DND-41 (cell line): ENCODE measurements around the gene HPS1.

Experiments used
- ATAC-seq: fragments of 200-7000 bp; cut with Tn5 transposase; 3 replicates; pipeline ENCODE4 v1.9.1; 2021; ENCODE audit warnings: low read depth; ENCODE audit not compliant: insufficient read depth
- DNase-seq: peaks from one replicate; pipeline ENCODE4 v3.0.0-alpha.2; 2020
- H2AFZ ChIP-seq: 2 replicates; pipeline ENCODE4 v1.6.0; 2012; ENCODE audit warnings: low read depth, low read length
- H3K27ac ChIP-seq: 2 replicates; pipeline ENCODE4 v1.5.1; 2012; ENCODE audit warnings: low read length, inconsistent platforms
- H3K27me3 ChIP-seq: fragments of 200-600 bp; sonication (generic); 2 replicates; pipeline ENCODE4 v1.6.0; 2012; ENCODE audit warnings: low read length, mild to moderate bottlenecking, inconsistent platforms; ENCODE audit not compliant: insufficient read depth, poor library complexity
- H3K36me3 ChIP-seq: 2 replicates; pipeline ENCODE4 v1.5.1; 2012; ENCODE audit warnings: low read length, inconsistent platforms; ENCODE audit not compliant: insufficient read depth
- H3K4me1 ChIP-seq: 2 replicates; pipeline ENCODE4 v1.5.1; 2012; ENCODE audit warnings: mild to moderate bottlenecking, low read length; ENCODE audit not compliant: insufficient read depth
- H3K4me2 ChIP-seq: 2 replicates; pipeline ENCODE4 v1.6.0; 2012; ENCODE audit warnings: mild to moderate bottlenecking, moderate library complexity, low read length, inconsistent platforms; ENCODE audit not compliant: insufficient read depth
- H3K4me3 ChIP-seq, 2 experiments: fragments of 200-600 bp in 1 of 2; shearing (Covaris generic) in 1 of 2; 2 replicates each; pipeline ENCODE4 v1.5.1; 2012 to 2016; ENCODE audit warnings: inconsistent platforms in 2 of 2, low read length in 2 of 2, mild to moderate bottlenecking in 2 of 2, low read depth in 1 of 2, moderate library complexity in 1 of 2
- H3K79me2 ChIP-seq: 2 replicates; pipeline ENCODE4 v1.6.0; 2012; ENCODE audit warnings: low read length, inconsistent platforms; ENCODE audit not compliant: insufficient read depth
- H3K9ac ChIP-seq: 2 replicates; pipeline ENCODE4 v1.6.0; 2012; ENCODE audit warnings: low read depth, mild to moderate bottlenecking, inconsistent platforms, low read length, moderate library complexity
- H3K9me3 ChIP-seq: 2 replicates; pipeline ENCODE4 v1.5.1; 2012; ENCODE audit warnings: low read length, moderate library complexity, mild to moderate bottlenecking, inconsistent platforms; ENCODE audit not compliant: insufficient read depth, severe bottlenecking
- H4K20me1 ChIP-seq: 2 replicates; pipeline ENCODE4 v1.6.0; 2012; ENCODE audit warnings: low read length; ENCODE audit not compliant: insufficient read depth
- CTCF ChIP-seq: IDR thresholded peaks from 2 replicates; pipeline ENCODE4 v1.5.1; 2012; ENCODE audit warnings: borderline replicate concordance, low read length, moderate library complexity, mild to moderate bottlenecking; ENCODE audit not compliant: poor library complexity, severe bottlenecking; ENCODE audit errors: extremely low read depth
- EZH2 ChIP-seq: IDR thresholded peaks from 3 replicates; pipeline ENCODE4 v1.6.1; 2012; ENCODE audit warnings: borderline replicate concordance, low read depth, mild to moderate bottlenecking, moderate library complexity, low read length, inconsistent platforms; ENCODE audit not compliant: severe bottlenecking

The HPS1 gene

GRCh38 chr10:98416606-98417388, 29.9 kb downstream of the HPS1 start:
- H3K4me2 ChIP-seq, result no peak overlapping the region
- ATAC-seq (no peak), DNase-seq (no peak)
- no peak overlapping the region for H3K9ac ChIP-seq
- H3K4me3 ChIP-seq, result no peak overlapping the region
- H3K4me1 ChIP-seq, result peaks cover 17% of the 10 kb centered on the region
- no peaks in the 10 kb centered on the region for H4K20me1 ChIP-seq
- H3K36me3 ChIP-seq, result peaks cover 31% of the 10 kb centered on the region
- H3K9me3 ChIP-seq, result no peaks in the 10 kb centered on the region
- no peak overlapping the region for H3K27ac ChIP-seq
- no peaks in the 10 kb centered on the region for H3K27me3 ChIP-seq
- no peak for TF ChIP-seq CTCF
- TF ChIP-seq EZH2, result no peak
- no peak overlapping the region for H2AFZ ChIP-seq
- H3K79me2 ChIP-seq, result no peaks in the 10 kb centered on the region

- Histone ChIP-seq H3K4me1 (peaks cover 17% of the 10 kb centered on the region), H3K9ac (no peak overlapping the region), H3K36me3 (peaks cover 31% of the 10 kb centered on the region), H3K4me2 (no peak overlapping the region), H3K27ac (no peak overlapping the region; the same call in 1 of the 2 replicates), H3K9me3 (no peaks in the 10 kb centered on the region), H4K20me1 (no peaks in the 10 kb centered on the region; the same call in 1 of the 2 replicates), H3K4me3 (no peak overlapping the region), H3K79me2 (no peaks in the 10 kb centered on the region), H2AFZ (0 out of 2 replicates have a peak overlapping the region, but pooled peaks have one; percentile 75), H3K27me3 (no peaks in the 10 kb centered on the region)
- no peak for ATAC-seq
- TF ChIP-seq EZH2 (no peak), CTCF (no peak)
- no peak for DNase-seq
Observed at GRCh38 chr10:98415731-98416119, 31.0 kb downstream of the HPS1 start.

- H2AFZ ChIP-seq, result peak within 1 kb of the TSS; percentile 75
- H4K20me1 ChIP-seq, result no peaks in the 10 kb centered on the region; the same call in 1 of the 2 replicates
- peak; percentile 92 for ATAC-seq
- H3K4me3 ChIP-seq, result peak within 1 kb of the TSS; percentile 15 to 59; a peak in 3 of 4 replicates
- H3K4me2 ChIP-seq, result peak within 1 kb of the TSS; percentile 65
- no peaks in the 10 kb centered on the region for H3K27me3 ChIP-seq
- H3K27ac ChIP-seq, result peak within 1 kb of the TSS; percentile 73
- no peak for TF ChIP-seq CTCF
- TF ChIP-seq EZH2, result no peak
- no peaks in the 10 kb centered on the region for H3K79me2 ChIP-seq
- H3K4me1 ChIP-seq, result peaks cover 17% of the 10 kb centered on the region
- peak; percentile 74 for DNase-seq
- peaks cover 29% of the 10 kb centered on the region for H3K36me3 ChIP-seq
- peak within 1 kb of the TSS; percentile 56 for H3K9ac ChIP-seq
- H3K9me3 ChIP-seq, result no peaks in the 10 kb centered on the region
Observed at GRCh38 chr10:98414932-98415730, 31.6 kb downstream of the HPS1 start, which contains the start of gene PYROXD2. PYROXD2 (minus strand) TSS chr10:98415182; CDS start chr10:98415135, 47 bp downstream.
